ENCODE measurements around the gene NEO1. TPM values are rescaled to one million over a fixed set of nuclear protein-coding genes. Genes with fewer than 3 reads are reported as not detected.

NEO1 gene
- polyA plus RNA-seq, 1 donor from 2014 or later: 57.0 TPM

- H3K9me2 ChIP-seq (ENCODE audit: insufficient read depth, low read length): no peaks in the 10 kb centered on the region
- H3K9ac ChIP-seq (ENCODE audit: low read length): no peak overlapping the region
- no peak overlapping the region for H3K27ac ChIP-seq (ENCODE audit: low read length)
- no peaks in the 10 kb centered on the region for H3K79me2 ChIP-seq (replicated peaks; ENCODE audit: insufficient read depth, low read length)
- H2AFZ ChIP-seq (ENCODE audit: low read depth, low read length): no peak overlapping the region
- H3K4me2 ChIP-seq (ENCODE audit: low read length): no peak overlapping the region
- no peaks in the 10 kb centered on the region for H3K27me3 ChIP-seq (ENCODE audit: insufficient read depth, low read depth, low read length)
- TF ChIP-seq RAD21 (conservative IDR thresholded peaks at IDR 0.05) (no peak), MXI1 (conservative IDR thresholded peaks at IDR 0.05; ENCODE audit: poor library complexity, severe bottlenecking) (no peak), EP300 (conservative IDR thresholded peaks at IDR 0.05; ENCODE audit: poor library complexity, severe bottlenecking) (no peak), SMC3 (conservative IDR thresholded peaks at IDR 0.05; ENCODE audit: poor library complexity) (no peak), REST (IDR thresholded peaks at IDR 0.05; ENCODE audit: borderline replicate concordance) (no peak), TAF1 (IDR thresholded peaks at IDR 0.05; ENCODE audit: low read depth) (no peak), CTCF (IDR thresholded peaks at IDR 0.05; ENCODE audit: poor library complexity, severe bottlenecking) (no peak), POLR2AphosphoS5 (IDR thresholded peaks at IDR 0.05) (no peak), EZH2 (IDR thresholded peaks at IDR 0.05; ENCODE audit: borderline replicate concordance, insufficient read depth, low read length, poor library complexity, severe bottlenecking) (no peak)
- H3K9me3 ChIP-seq (ENCODE audit: low read length): no peaks in the 10 kb centered on the region
- H3K4me3 ChIP-seq (ENCODE audit: low read length): no peak overlapping the region
- no peaks in the 10 kb centered on the region for H3F3A ChIP-seq (ENCODE audit: insufficient read depth, low read length, poor library complexity, severe bottlenecking)
- no peaks in the 10 kb centered on the region for H3K36me3 ChIP-seq (ENCODE audit: insufficient read depth, low read length)
- no peaks in the 10 kb centered on the region for H4K20me1 ChIP-seq (ENCODE audit: insufficient read depth)
Observed at GRCh38 chr15:73287019-73287418, 234.8 kb downstream of the NEO1 start.

GRCh38 chr15:73291441-73291840 lies 239.2 kb downstream of the NEO1 start:
- Histone ChIP-seq H3K36me3 (ENCODE audit: insufficient read depth, low read length) (no peaks in the 10 kb centered on the region), H3K9ac (ENCODE audit: low read length) (no peak overlapping the region), H3F3A (ENCODE audit: insufficient read depth, low read length, poor library complexity, severe bottlenecking) (no peaks in the 10 kb centered on the region), H3K79me2 (replicated peaks; ENCODE audit: insufficient read depth, low read length) (no peaks in the 10 kb centered on the region), H3K4me3 (ENCODE audit: low read length) (no peak overlapping the region), H3K27me3 (ENCODE audit: insufficient read depth, low read depth, low read length) (no peaks in the 10 kb centered on the region), H4K20me1 (ENCODE audit: insufficient read depth) (no peaks in the 10 kb centered on the region), H3K4me2 (ENCODE audit: low read length) (no peak overlapping the region), H2AFZ (ENCODE audit: low read depth, low read length) (no peak overlapping the region), H3K27ac (ENCODE audit: low read length) (no peak overlapping the region), H3K9me3 (ENCODE audit: low read length) (no peaks in the 10 kb centered on the region), H3K9me2 (ENCODE audit: insufficient read depth, low read length) (no peaks in the 10 kb centered on the region)
- TF ChIP-seq TAF1 (IDR thresholded peaks at IDR 0.05; ENCODE audit: low read depth): no peak
- no peak for TF ChIP-seq POLR2AphosphoS5 (IDR thresholded peaks at IDR 0.05)
- no peak for TF ChIP-seq CTCF (IDR thresholded peaks at IDR 0.05; ENCODE audit: poor library complexity, severe bottlenecking)
- no peak for TF ChIP-seq REST (IDR thresholded peaks at IDR 0.05; ENCODE audit: borderline replicate concordance)
- TF ChIP-seq EP300 (conservative IDR thresholded peaks at IDR 0.05; ENCODE audit: poor library complexity, severe bottlenecking): no peak
- no peak for TF ChIP-seq SMC3 (conservative IDR thresholded peaks at IDR 0.05; ENCODE audit: poor library complexity)
- TF ChIP-seq MXI1 (conservative IDR thresholded peaks at IDR 0.05; ENCODE audit: poor library complexity, severe bottlenecking): no peak
- no peak for TF ChIP-seq EZH2 (IDR thresholded peaks at IDR 0.05; ENCODE audit: borderline replicate concordance, insufficient read depth, low read length, poor library complexity, severe bottlenecking)
- TF ChIP-seq RAD21 (conservative IDR thresholded peaks at IDR 0.05): no peak

Measured in neural cell (in vitro differentiated cells).